ENCODE measurements around the gene NUDT16L1.
A peak's percentile ranks its signal among the peaks of the same experiment; 100 is the strongest.
"Not testable (repeated sequence)": the region's sequence is repeated elsewhere in the genome, so short reads cannot be mapped to it uniquely, and the experiment has no call there.

NUDT16L1 gene

DNA sequence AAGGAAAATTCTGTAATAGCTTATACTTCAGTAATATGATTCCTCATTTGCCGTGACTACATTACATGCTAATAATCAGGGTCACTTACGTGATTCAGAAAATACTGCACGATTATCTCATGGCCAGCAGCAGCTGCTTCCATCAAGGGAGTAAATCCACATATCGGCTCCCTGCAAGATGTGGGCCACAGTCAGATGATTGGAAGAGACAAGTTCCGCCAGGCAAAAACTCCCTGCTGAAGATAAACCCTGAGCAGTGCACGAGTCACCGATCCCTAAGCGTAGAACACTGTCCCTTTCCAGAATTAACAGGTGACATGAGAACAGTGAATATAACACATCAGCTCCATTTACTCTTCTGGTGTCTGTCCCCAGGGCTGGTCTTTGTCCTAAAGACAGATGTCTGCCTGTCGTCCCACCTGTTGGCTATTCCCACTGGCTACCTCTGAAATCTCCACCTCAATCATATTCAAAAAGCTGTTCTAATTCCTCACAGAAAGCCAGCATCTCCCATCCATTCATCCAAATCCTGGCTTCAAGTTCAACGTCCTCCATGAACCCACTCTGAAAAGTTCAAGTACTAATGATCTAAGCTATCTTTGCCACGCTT is 31.4 kb downstream of the NUDT16L1 start:
- DNase-seq (ENCODE audit: low spot score) = no peak

DNA sequence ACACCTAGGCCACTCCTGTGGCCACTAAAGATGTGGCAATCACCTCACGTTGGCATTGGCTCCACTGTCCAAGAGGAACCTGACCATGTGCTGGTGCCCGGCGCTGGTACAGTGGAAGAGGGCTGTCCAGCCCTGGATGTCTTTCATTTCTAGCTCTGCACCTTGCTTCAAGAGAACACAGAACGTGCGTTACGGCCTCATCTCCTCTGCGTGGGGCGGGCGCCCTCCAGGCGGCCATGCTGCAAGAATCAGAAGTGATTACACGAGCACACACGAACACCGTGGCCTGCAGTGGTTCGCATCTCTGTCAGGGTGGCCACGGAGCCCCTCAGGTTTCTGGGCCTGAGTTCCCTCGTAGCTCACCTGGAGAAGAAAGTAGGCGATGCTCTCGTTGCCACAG is 33.3 kb downstream of the NUDT16L1 start:
- DNase-seq (ENCODE audit: low spot score) = no peak

DNA sequence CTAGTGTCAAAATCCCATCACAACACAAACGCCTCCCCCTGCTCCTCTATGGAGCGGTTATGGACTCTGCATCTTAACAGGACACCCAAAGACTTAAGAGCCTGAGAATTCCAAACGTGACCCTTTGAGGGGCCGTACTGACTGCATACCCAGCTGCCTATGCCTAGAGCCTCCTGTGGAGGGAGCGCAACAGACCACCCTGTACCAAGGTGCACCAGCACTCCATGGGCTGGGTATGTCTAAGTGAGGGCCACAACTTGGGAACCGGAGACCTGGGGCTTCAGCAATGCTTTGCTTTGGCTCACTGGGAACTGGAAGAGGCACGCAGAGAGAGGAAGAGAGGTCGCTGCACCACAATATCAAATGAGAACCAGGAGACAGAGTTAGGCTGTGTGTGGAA is 35.3 kb downstream of the NUDT16L1 start:
- DNase-seq (ENCODE audit: low spot score) = no peak

DNA sequence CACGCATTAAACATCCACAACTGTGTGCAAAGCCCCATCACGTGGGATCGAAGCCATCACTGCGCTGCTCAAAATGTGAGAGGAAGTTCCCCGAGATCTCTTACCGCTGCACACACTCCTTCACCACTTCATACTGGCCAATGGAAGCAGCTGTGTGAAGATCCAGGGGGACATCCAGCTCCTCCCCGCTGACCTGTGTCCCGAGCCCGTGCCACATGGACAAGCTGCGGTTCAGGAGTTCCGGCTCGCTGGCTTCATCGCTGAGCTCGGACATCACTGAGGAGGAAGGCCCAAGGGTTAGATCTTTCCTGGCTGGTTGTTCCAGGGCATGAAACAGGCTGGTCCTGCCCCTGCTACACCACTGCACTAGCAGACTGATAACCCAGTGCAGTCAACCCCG is 36.5 kb downstream of the NUDT16L1 start:
- DNase-seq (ENCODE audit: low spot score) = no peak

DNA sequence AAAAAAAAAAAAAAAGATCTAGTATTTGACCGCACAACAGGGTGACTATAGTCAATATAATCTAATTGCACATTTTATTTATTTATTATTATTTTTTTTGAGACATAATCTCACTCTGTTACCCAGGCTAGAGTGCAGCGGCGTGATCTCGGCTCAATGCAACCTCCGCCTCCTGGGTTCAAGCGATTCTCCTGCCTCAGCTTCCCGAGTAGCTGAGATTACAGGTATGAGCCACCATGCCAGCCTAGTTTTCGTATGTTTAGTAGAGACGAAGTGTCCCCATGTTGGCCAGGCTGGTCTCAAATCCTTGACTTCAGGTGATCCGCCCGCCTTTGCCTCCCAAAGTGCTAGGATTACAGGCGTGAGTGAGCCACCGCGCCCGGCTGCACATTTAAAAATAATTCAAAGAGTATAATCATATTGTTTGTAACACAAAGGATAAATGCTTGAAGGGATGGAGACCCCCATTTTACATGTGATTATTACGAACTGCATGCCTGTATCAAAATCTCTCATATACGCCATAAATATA is 39.9 kb downstream of the NUDT16L1 start:
- DNase-seq (ENCODE audit: low spot score) = no peak

DNA sequence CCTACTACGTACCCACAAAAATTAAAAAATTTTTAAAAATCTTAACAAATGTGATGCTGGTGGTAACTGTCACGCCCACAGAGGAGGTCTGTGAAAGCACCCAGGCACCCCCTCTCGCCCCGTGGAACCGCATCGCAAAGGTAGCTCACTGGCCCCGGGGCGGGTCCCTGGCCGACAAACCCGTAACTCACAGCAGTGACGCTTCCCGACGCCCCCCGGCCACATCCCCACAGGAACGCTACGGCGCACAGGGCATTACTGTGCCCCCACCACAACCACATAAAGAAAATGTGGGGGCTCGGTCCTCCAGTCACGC is 40.3 kb downstream of the NUDT16L1 start:
- DNase-seq (ENCODE audit: low spot score) = no peak

DNA sequence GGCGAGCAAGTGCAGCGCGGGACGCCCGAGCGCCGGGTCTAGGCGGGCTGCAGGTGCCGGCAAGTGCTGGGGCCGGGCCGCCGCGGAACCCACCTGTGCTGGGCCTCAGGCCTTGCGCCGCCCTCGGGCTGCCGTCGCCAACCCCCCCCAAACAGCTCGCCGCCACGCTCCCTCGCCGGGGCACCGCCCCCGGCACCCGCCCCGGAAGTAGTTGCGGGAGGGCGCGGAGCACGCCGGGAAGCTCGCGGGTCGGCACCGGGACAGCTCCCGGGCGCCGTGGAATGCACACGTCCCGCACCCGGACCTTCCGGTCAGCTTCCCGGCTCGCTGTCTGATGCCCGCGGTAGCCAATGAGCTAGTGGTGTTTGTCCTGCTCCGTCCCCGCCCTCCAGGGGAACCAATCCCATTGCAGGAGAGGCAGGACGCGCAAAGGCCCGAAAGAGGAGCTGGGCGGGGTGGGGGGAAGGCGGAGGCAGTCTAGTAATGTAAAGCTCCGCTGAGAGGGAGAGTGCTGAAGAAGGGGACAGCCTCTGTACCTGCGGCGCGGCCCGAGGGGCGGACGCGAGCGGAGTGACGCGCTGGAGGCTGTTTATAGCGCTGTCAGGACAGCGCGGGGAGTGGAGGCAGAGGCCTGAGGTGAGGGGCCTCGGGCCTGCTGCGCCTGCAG is 40.8 kb downstream of the NUDT16L1 start, which contains the start of the genes ANKS3 and DNAAF8:
ANKS3 (minus strand) TSS at position 209 of the 667 bp plus-strand sequence. CDS start 4,122 bp downstream, outside the sequence.
DNAAF8 (plus strand) TSS at position 475 of the 667 bp plus-strand sequence. CDS start 1,978 bp downstream, outside the sequence.
- DNase-seq (ENCODE audit: low spot score) = peak; percentile 99

DNA sequence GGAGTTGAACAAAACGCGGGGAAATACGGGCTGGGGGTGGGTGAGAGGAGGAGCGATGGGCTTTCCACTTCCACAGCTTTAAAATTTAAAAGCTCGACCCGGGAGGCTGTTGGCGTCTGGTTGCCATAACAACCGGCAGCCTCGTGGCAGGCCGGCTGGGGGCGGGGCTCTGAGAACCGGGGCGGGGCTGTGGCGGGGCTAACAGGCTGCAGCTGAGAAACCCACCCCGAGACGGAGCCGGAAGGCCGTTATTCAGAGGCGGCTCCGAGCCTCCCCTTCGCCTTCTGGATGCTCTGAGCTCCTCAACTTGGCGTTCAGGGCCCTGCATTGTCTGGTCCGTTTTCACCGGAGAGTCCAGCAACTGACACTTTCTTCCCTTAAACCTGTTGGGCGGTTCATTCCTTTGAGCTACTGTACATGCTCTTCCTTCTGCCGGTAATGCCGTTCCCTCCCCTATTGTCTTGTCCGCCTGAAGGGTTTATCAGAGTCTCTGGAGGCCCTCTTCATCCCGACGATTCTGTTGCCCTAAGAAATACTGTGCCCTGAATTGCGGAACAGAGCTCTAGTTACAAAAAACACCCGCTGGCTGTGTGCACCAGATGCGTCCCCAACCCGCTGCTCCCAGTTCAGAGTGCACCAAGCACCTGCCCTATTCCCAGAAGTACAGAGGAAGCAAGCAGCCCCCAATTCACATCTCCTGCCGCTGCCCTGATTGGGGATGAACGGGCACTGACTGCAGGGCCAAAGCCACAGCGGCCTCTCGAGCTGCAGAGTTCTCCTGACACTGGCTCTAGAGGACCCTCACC is 41.6 kb downstream of the NUDT16L1 start:
- peak; percentile 93 for DNase-seq (ENCODE audit: low spot score)

DNA sequence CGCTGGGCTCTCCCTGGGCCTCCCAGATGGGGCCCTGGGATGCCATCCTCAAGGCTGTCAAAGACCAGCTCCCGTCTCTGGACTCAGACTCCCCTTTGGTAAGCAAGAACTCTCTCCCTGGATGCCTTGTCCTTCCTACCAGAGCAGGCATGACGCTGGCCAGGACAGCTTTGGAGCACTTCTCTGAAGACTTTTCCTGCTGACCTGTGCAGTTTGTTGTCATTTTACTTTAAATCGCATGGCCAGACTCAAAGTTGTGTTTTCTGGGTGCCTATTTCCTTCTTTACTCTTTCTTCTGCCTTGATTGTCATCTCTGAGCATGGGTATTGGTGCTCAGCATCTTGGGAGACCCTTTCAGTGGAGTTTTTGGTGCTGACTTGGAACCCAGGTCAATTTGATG is 43.2 kb downstream of the NUDT16L1 start:
- no peak for DNase-seq (ENCODE audit: low spot score)

DNA sequence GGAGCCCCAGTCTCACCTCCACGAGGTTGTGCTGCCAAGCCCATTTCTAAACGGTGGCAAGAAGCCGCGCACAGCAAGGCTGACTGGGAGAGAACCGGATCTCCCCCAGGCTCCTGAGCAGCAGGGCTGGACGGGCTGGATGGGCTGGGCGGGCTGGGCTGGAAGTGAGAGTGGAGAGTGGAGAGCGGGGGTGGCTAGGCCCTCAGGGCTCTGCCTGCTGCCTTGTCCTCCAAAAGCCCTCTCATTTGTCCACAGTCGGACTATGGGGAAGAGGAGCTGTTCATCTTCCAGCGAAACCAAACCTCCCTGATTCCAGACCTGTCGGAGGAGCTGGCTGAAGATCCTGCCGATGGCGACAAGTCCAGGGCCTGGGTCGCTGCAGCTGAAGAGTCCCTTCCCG is 44.2 kb downstream of the NUDT16L1 start:
- no peak for DNase-seq (ENCODE audit: low spot score)

DNA sequence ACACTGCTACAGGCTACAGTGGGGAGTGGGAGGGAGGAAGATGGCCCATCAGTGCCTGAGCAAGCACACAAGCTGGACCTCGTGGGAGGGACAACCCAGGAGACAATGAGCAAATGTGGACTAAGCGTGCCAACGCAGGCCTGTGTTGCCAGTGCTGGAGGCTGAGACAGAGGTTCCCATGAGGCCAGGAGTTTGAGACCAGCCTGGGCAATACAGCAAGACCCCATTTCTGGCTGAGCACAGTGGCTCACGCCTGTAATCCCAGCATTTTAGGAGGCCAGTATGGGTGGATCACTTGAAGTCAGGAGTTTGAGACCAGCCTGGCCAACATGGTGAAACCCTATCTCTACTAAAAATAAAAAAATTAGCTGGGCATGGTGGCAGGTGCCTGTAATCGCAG is 45.0 kb downstream of the NUDT16L1 start:
- DNase-seq (ENCODE audit: low spot score) = not testable (repeated sequence)

DNA sequence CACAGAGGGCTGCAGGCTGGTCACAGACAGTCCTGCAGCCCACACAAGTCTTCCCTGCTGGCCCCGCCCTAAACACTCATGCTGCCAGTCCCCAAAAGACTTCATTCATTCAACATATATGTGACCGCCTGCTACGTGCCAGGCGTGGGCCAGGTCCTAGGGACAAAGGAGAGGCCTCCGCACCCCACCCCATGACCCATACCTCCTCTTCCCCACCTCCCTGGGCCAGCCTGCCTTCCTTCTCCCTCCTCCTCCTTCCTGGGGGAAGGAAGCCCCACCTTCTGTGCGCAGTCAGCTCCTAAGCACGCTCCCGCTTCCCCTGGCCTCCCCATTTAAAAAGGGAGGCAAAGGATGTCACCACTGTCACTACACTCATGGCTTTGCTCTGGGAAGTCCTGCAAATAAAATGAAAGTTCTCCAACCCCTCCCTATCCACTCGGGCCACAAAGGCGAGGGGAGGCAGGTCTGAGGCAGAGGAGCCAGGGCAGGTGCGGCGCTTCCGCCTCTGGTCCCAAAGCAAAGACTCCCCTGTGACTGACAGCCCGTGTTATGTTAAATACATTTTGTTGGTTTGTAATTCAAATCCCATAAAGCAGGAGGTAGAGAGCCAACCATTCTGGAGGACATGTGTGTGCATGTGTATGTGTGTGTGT is 50.0 kb downstream of the NUDT16L1 start:
- DNase-seq (ENCODE audit: low spot score) = no peak

DNA sequence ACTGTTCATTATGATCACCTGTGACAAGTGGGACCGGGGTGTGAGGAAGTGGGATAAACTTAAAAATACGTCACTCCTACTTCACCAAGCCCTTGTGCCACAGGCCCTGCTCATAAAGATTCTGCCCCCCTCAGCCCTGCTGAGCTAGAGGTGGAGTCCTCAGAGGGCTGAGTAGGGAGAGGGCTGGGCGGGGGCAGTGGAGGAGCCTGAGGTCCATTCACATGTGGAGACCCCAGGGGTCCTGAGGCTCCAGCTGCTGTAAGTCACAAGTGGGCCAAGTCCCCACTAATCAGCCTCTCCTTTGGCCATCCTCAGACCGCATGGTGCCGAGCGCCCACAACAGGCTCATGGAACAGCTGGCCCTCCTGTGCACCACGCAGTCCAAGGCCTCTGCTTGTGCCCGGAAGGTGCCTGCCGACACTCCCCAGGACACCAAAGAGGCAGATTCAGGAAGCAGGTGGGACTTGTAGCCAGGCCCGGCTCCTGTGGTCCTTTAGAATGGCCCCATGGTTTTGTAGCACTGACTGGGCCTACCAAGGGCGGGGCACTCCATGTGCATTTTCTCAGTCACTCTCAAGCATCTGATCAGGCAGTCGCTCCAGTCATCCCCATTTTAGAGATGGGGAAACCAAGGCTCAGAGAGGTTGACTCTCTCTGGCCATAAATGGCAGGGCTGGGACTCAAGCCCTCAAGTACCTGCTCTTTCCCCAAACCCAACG is 51.4 kb downstream of the NUDT16L1 start:
- no peak for DNase-seq (ENCODE audit: low spot score)

DNA sequence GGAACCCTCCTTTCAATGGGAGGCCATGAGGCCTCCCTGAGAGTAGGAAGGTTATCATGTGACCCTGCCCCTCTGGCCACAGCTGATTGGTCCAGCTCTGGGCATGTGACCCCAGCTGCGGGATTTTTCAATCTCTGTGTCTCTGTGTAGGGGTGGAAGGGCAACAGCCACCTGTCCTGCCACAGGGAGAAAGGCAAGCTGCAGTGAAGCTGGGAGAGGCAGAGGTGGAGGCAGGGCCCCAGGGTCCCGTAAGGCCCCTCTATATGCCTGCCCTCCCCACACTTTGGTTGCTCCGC is 51.9 kb downstream of the NUDT16L1 start:
- DNase-seq (ENCODE audit: low spot score) = no peak
